Left lung (tissue), 10 donors: ENCODE data around the gene B3GALT2. TPM values are rescaled to one million over a fixed set of nuclear protein-coding genes. Genes with fewer than 3 reads are reported as not detected.

Source experiments
- ATAC-seq: fragments of 200-7000 bp; cut with Tn5 transposase; one replicate; pipeline ENCODE4 v1.9.1; 2020; ENCODE audit warnings: moderate library complexity
- DNase-seq, 4 donors: peaks; one replicate each; pipeline ENCODE4 v3.0.0-alpha.2; 2013 to 2020
- H3K27ac ChIP-seq, 2 donors: fragments of 200-600 bp; sonication (generic) in 1 of 2; one replicate each; pipeline versions ENCODE4 v1.5.0 to v1.8.0; 2020 to 2021
- H3K27me3 ChIP-seq, 2 donors: fragments of 200-600 bp; sonication (generic) in 1 of 2; one replicate each; pipeline versions ENCODE4 v1.5.0 to v1.8.0; 2020 to 2021
- H3K36me3 ChIP-seq, 2 donors: fragments of 200-600 bp; sonication (generic) in 1 of 2; one replicate each; pipeline versions ENCODE4 v1.5.0 to v1.8.0; 2020 to 2021
- H3K4me1 ChIP-seq, 2 donors: fragments of 200-600 bp; one replicate each; pipeline ENCODE4 v1.8.0; 2021
- H3K4me3 ChIP-seq, 2 donors: fragments of 200-600 bp; sonication (generic) in 1 of 2; one replicate each; pipeline versions ENCODE4 v1.5.0 to v1.8.0; 2020 to 2021; ENCODE audit warnings: mild to moderate bottlenecking in 1 of 2
- H3K9me3 ChIP-seq, 2 donors: fragments of 200-600 bp; sonication (generic) in 1 of 2; one replicate each; pipeline versions ENCODE4 v1.5.0 to v1.8.0; 2020 to 2021
- intact Hi-C, 2 donors: fragments of 100-400 bp; cut with DNase I; formaldehyde crosslinking; loops; one replicate each; pipeline versions ENCODE4 v1.11.2 to v1.14.2; 2022
- microRNA-seq, 2 donors: library from miRNA; unstranded; fragments of <30 nt; microRNA quantifications; one replicate each; pipeline ENCODE4, GENCODE V29; 2019
- polyA plus RNA-seq, 6 donors: library from polyadenylated mRNA; unstranded; fragments of 120-200 nt; gene quantifications; one replicate each; pipeline ENCODE4 v1.2.1, GENCODE V29; 2013; ENCODE audit not compliant: insufficient read length in 6 of 6
- total RNA-seq, 2 donors: library from RNA; stranded (reverse); fragmentation: NEBNext Ultra II Directional; extraction: Animal tissue kit (Norgen Biotek cat#: 25700); gene quantifications; one replicate each; pipeline ENCODE4 v1.2.1, GENCODE V29; 2021
- TF ChIP-seq, protein P1 (sequence below), 2 donors: fragments of 200-600 bp; sonication (generic) in 1 of 2; IDR thresholded peaks; one replicate each; pipeline versions ENCODE4 v1.5.0 to v1.8.0; 2021; ENCODE audit warnings: antibody characterized with exemption in 2 of 2
- donor health status: DM: no; HTN: yes; CAD: no.
- donor health status: DM: no; HTN: no; CAD: no.

Gene B3GALT2
- total and polyA plus RNA-seq, 8 donors, result 1.9 to 26.5 (median 18.6) TPM

DNA sequence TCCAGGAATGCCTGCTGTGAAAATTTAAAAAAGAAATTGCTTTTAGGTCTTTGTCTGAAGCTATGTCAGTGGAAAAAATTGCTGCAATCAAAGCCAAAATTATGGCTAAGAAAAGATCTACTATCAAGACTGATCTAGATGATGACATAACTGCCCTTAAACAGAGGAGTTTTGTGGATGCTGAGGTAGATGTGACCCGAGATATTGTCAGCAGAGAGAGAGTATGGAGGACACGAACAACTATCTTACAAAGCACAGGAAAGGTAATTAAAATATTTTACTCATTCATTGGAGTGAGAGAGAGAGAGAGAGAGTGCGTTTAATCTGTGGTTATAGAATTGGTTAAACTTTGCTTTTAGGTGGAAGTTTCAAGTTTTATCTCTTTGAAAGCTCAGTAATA, 44.6 kb downstream of the B3GALT2 start:
- TF ChIP-seq, protein P1, sequence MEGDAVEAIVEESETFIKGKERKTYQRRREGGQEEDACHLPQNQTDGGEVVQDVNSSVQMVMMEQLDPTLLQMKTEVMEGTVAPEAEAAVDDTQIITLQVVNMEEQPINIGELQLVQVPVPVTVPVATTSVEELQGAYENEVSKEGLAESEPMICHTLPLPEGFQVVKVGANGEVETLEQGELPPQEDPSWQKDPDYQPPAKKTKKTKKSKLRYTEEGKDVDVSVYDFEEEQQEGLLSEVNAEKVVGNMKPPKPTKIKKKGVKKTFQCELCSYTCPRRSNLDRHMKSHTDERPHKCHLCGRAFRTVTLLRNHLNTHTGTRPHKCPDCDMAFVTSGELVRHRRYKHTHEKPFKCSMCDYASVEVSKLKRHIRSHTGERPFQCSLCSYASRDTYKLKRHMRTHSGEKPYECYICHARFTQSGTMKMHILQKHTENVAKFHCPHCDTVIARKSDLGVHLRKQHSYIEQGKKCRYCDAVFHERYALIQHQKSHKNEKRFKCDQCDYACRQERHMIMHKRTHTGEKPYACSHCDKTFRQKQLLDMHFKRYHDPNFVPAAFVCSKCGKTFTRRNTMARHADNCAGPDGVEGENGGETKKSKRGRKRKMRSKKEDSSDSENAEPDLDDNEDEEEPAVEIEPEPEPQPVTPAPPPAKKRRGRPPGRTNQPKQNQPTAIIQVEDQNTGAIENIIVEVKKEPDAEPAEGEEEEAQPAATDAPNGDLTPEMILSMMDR (IDR thresholded peaks at IDR 0.05), result no peak
- DNase-seq, result no peak
- no peak for ATAC-seq
- H3K27ac ChIP-seq, result no peak overlapping the region
- no peak overlapping the region for H3K4me3 ChIP-seq
- intact Hi-C loops, result no loop called here
- H3K4me1 ChIP-seq, result peaks cover 0 to 5% of the 10 kb centered on the region in 2 donors
- no peaks in the 10 kb centered on the region for H3K9me3 ChIP-seq
- no peaks in the 10 kb centered on the region for H3K27me3 ChIP-seq
- peaks cover 0 to 82% of the 10 kb centered on the region in 2 donors for H3K36me3 ChIP-seq

DNA sequence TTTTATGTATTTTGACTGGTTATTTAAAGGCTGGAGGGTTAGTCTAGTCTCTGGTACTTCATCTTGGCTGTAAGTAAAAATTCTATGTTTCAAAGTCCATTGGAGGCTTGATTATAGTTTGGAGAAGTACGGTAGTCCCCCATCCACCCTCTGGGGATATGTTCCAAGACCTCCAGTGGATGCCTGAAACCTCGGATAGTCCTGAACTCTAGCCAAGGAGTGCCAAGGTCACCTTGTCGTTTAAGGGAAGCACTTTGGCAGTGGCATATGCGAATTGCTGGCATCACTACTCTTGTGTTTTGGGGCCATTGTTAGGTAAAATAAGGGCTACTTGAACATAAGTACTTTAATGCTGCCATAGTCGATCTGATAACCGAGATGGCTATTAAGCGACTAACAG, 46.2 kb downstream of the B3GALT2 start:
- Histone ChIP-seq H3K27ac (no peak overlapping the region), H3K4me1 (peaks cover 0 to 5% of the 10 kb centered on the region in 2 donors), H3K9me3 (no peaks in the 10 kb centered on the region), H3K36me3 (peaks cover 0 to 82% of the 10 kb centered on the region in 2 donors), H3K27me3 (no peaks in the 10 kb centered on the region), H3K4me3 (no peak overlapping the region)
- TF ChIP-seq, protein P1 (IDR thresholded peaks at IDR 0.05), result no peak
- DNase-seq, result no peak
- intact Hi-C loops, result no loop called here
- ATAC-seq, result no peak

DNA sequence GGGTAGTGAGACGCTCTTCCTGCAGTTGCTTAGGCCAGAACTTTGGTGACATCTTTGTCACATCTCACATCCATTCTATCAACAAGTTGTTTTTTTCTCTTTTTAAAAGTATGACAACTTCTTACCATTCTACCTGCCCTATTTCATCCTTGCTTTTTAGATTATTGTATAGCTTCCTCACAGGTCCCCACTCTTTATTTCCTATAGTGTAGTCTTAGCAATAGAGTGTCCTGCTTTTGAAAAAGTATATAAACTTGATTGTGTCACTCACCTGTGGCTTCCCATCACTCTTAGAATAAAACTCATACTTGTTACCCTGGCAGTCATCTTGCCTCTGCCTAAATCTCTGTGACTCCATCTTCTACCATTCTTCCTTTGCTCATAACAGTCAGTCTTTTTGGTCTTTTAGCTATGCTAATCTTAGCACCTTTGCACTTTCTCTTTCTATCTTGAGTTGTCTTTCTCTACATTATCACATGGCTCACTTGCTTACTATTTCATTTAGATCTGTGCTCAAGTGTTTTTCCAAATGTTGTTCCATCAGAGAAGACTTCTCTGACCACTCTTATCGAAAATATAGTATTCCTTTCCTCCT, 55.0 kb downstream of the B3GALT2 start:
- Histone ChIP-seq H3K9me3 (no peaks in the 10 kb centered on the region), H3K36me3 (peaks cover 0 to 67% of the 10 kb centered on the region in 2 donors), H3K27ac (no peak overlapping the region), H3K4me1 (peaks cover 0 to 3% of the 10 kb centered on the region in 2 donors), H3K27me3 (no peaks in the 10 kb centered on the region), H3K4me3 (no peak overlapping the region)
- no peak for ATAC-seq
- TF ChIP-seq, protein P1 (IDR thresholded peaks at IDR 0.05), result no peak
- DNase-seq, result no peak
- intact Hi-C loops, result no loop called here

Small RNA genes within 50 kb of the gene (microRNA-seq; reads per million reads assigned to microRNA genes)
- gene MIR1278, result 0 to 0.17 reads per million in 2 donors

Other genes starting within 250 kb of the B3GALT2 start
- 10 to 100 TPM; 27.9 to 38.7 TPM for gene UCHL5, start 127.3 kb downstream of the B3GALT2 start, total RNA-seq
- 10 to 100 TPM; 42.3 to 48.7 (median 46.7) TPM for gene UCHL5, start 127.3 kb downstream of the B3GALT2 start, polyA plus RNA-seq
- 10 to 100 TPM; 70.8 to 72.0 TPM for gene RO60, start 127.0 kb downstream of the B3GALT2 start, total RNA-seq
- gene RO60, start 127.0 kb downstream of the B3GALT2 start, polyA plus RNA-seq, result 10 to 100 TPM; 46.0 to 52.8 (median 48.4) TPM
- gene GLRX2, start 81.2 kb downstream of the B3GALT2 start, total RNA-seq, result 10 to 100 TPM; 19.4 to 24.7 TPM
- 10 to 100 TPM; 11.0 to 14.3 (median 13.0) TPM for gene GLRX2, start 81.2 kb downstream of the B3GALT2 start, polyA plus RNA-seq
- 10 to 100 TPM; 48.1 to 56.4 TPM for gene CDC73, start 64.6 kb downstream of the B3GALT2 start, total RNA-seq
- gene CDC73, start 64.6 kb downstream of the B3GALT2 start, polyA plus RNA-seq, result 10 to 100 TPM; 45.2 to 56.2 (median 53.2) TPM